Lower leg skin (tissue), 4 donors: ENCODE data around the gene CHN2. TPM values are rescaled to one million over a fixed set of nuclear protein-coding genes. Genes with fewer than 3 reads are reported as not detected.

Source experiments
- DNase-seq, 2 donors: peaks; one replicate each; pipeline ENCODE4 v3.0.0-alpha.2; 2019; ENCODE audit warnings: low spot score in 2 of 2
- H3K4me3 ChIP-seq: fragments of 200-600 bp; sonication (generic); 2 replicates; pipeline ENCODE4 v1.5.1; 2017; ENCODE audit warnings: mild to moderate bottlenecking, low read depth; ENCODE audit not compliant: poor library complexity, severe bottlenecking
- CTCF ChIP-seq, 3 donors: fragments of 450-650 bp; IDR thresholded peaks; one replicate each; pipeline ENCODE4 v1.5.1; 2016; ENCODE audit warnings: antibody characterized with exemption in 3 of 3, mild to moderate bottlenecking in 3 of 3, moderate library complexity in 2 of 3
- POLR2A ChIP-seq, 2 donors: fragments of 450-650 bp; IDR thresholded peaks; one replicate each; pipeline ENCODE4 v1.6.1; 2016 to 2017; ENCODE audit warnings: antibody characterized with exemption in 2 of 2, mild to moderate bottlenecking in 1 of 2, moderate library complexity in 1 of 2
- WGBS, 2 donors: methylation state at CpG; one replicate each; pipeline ENCODE4 v1.1.5; 2018; 5-methylcytosine and 5-hydroxymethylcytosine counted together
- intact Hi-C: fragments of 100-400 bp; cut with DNase I; formaldehyde crosslinking; loops from one replicate; pipeline ENCODE4 v1.15.0; 2023; ENCODE audit warnings: low total_unique reads
- total RNA-seq, 4 donors: library from RNA; depleted of rRNA; stranded (reverse); fragments of >200 nt; gene quantifications; one replicate each; pipeline ENCODE4 v1.1.0, GENCODE V29; 2016

CHN2 gene
- total RNA-seq, 4 donors from 2014 or later, result 1.0 to 3.8 (median 2.0) TPM

GRCh38 chr7:29277436-29278215 is 83.1 kb downstream of the CHN2 start:
- no peak overlapping the region for H3K4me3 ChIP-seq
- intact Hi-C loops, result no loop called here
- DNase-seq, result no peak
- 91 to 93% methylated on average over 6 of the region's 6 CpGs for WGBS, 2 donors
- TF ChIP-seq POLR2A (IDR thresholded peaks at IDR 0.05) (no peak), CTCF (IDR thresholded peaks at IDR 0.05) (no peak)

- 75 to 78% methylated on average over 9 of the region's 9 CpGs for WGBS, 2 donors
- intact Hi-C loops, result no loop called here
- no peak for TF ChIP-seq POLR2A (IDR thresholded peaks at IDR 0.05)
- H3K4me3 ChIP-seq, result no peak overlapping the region
- no peak for DNase-seq
These were observed 83.9 kb downstream of the CHN2 start for GRCh38 chr7:29278337-29279069.

- no peak overlapping the region for H3K4me3 ChIP-seq
- 33 to 41% methylated on average over 12 of the region's 12 CpGs for WGBS, 2 donors
- intact Hi-C loops, result no loop called here
- peak; percentile 69 to 88 for DNase-seq
- TF ChIP-seq POLR2A (IDR thresholded peaks at IDR 0.05), result no peak
- no peak for TF ChIP-seq CTCF (IDR thresholded peaks at IDR 0.05)
These were observed 87.4 kb downstream of the CHN2 start for GRCh38 chr7:29281782-29282541.

GRCh38 chr7:29282819-29283414 is 88.3 kb downstream of the CHN2 start:
- DNase-seq, result no peak
- TF ChIP-seq POLR2A (IDR thresholded peaks at IDR 0.05), result no peak
- TF ChIP-seq CTCF (IDR thresholded peaks at IDR 0.05), result no peak
- WGBS, 2 donors, result 81% methylated on average over 13 of the region's 13 CpGs
- H3K4me3 ChIP-seq, result no peak overlapping the region
- intact Hi-C loops, result no loop called here

GRCh38 chr7:29284696-29285443 is 90.3 kb downstream of the CHN2 start:
- intact Hi-C loops, result no loop called here
- TF ChIP-seq POLR2A (IDR thresholded peaks at IDR 0.05) (no peak), CTCF (IDR thresholded peaks at IDR 0.05) (no peak)
- no peak overlapping the region for H3K4me3 ChIP-seq
- DNase-seq, result no peak
- WGBS, 2 donors, result 83 to 85% methylated on average over 6 of the region's 6 CpGs
